SHP77 (cell line): ENCODE results near the gene MAOB.
"Not testable (repeated sequence)": the region's sequence is repeated elsewhere in the genome, so short reads cannot be mapped to it uniquely, and the experiment has no call there.

Source experiments
- DNase-seq, 2 experiments: peaks; one replicate each; lab custom pipeline; 2025; lab: John Stamatoyannopoulos, UW

MAOB gene

GRCh38 chrX:43753637-43754036, 128.6 kb downstream of the MAOB start:
- no peak for DNase-seq

GRCh38 chrX:43750248-43750676, 132.0 kb downstream of the MAOB start:
- peak; percentile 45 to 64 for DNase-seq

- no peak for DNase-seq
Observed at GRCh38 chrX:43747476-43747875, 134.8 kb downstream of the MAOB start.

- DNase-seq, result no peak
Observed at GRCh38 chrX:43745938-43746721, 136.1 kb downstream of the MAOB start.

GRCh38 chrX:43744284-43744683, 138.0 kb downstream of the MAOB start:
- no peak for DNase-seq

GRCh38 chrX:43743100-43743822, 139.0 kb downstream of the MAOB start:
- no peak for DNase-seq

GRCh38 chrX:43741843-43742573, 140.2 kb downstream of the MAOB start:
- DNase-seq, result no peak

- DNase-seq, result no peak
Observed at GRCh38 chrX:43735957-43736356, 146.3 kb downstream of the MAOB start.

GRCh38 chrX:43735534-43735933, 146.7 kb downstream of the MAOB start:
- DNase-seq, result no peak

- no peak for DNase-seq
Observed at GRCh38 chrX:43734444-43734843, 147.8 kb downstream of the MAOB start.

- DNase-seq, result no peak
Observed at GRCh38 chrX:43733699-43734098, 148.6 kb downstream of the MAOB start.

- no peak for DNase-seq
Observed at GRCh38 chrX:43731086-43731485, 151.2 kb downstream of the MAOB start.

GRCh38 chrX:43728966-43729365, 153.3 kb downstream of the MAOB start:
- no peak for DNase-seq

- DNase-seq, result no peak
Observed at GRCh38 chrX:43728002-43728401, 154.2 kb downstream of the MAOB start.

GRCh38 chrX:43727254-43727653, 155.0 kb downstream of the MAOB start:
- DNase-seq, result peak in 1 of 2 experiments; percentile 4

GRCh38 chrX:43725227-43725626, 157.0 kb downstream of the MAOB start:
- DNase-seq, result not testable (repeated sequence)

- no peak for DNase-seq
Observed at GRCh38 chrX:43720961-43721360, 161.3 kb downstream of the MAOB start.

GRCh38 chrX:43720082-43720481, 162.2 kb downstream of the MAOB start:
- DNase-seq, result no peak

GRCh38 chrX:43718956-43719355, 163.3 kb downstream of the MAOB start:
- DNase-seq, result no peak

GRCh38 chrX:43718546-43718945, 163.7 kb downstream of the MAOB start:
- DNase-seq, result no peak

- DNase-seq, result no peak
Observed at GRCh38 chrX:43718081-43718480, 164.2 kb downstream of the MAOB start.

- DNase-seq, result no peak
Observed at GRCh38 chrX:43717161-43717560, 165.1 kb downstream of the MAOB start.

- DNase-seq, result no peak
Observed at GRCh38 chrX:43716696-43717095, 165.6 kb downstream of the MAOB start.
